NCI-H2227 treated with DMSO at 0.1 percent for 48 hours (cell line): ENCODE data around the gene IDUA.
"Not testable (repeated sequence)": the region's sequence is repeated elsewhere in the genome, so short reads cannot be mapped to it uniquely, and the experiment has no call there.

ENCODE experiments used
- DNase-seq: peaks from one replicate; lab custom pipeline; 2025; lab: John Stamatoyannopoulos, UW

Gene IDUA

DNA sequence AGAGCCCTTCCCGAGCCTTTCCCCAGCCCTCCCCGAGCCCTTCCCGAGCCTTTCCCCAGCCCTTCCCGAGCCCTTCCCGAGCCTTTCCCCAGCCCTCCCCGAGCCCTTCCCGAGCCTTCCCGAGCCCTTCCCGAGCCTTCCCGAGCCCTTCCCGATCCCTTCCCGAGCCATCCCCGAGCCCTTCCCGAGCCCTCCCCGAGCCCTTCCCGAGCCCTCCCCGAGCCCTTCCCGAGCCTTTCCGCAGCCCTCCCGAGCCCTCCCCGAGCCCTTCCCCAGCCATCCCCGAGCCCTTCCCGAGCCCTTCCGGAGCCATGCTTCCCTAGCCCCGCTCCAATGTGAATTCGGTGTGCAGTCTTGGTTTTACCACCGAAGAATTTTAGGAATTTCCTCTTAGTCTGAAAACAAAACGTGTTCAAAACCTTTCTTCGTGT lies 59.8 kb downstream of the IDUA start:
- peak; percentile 14 for DNase-seq

- no peak for DNase-seq
Measured at GRCh38 chr4:1047106-1047975, 60.5 kb downstream of the IDUA start.

- DNase-seq: no peak
Measured at GRCh38 chr4:1047976-1048772, 61.3 kb downstream of the IDUA start.

- DNase-seq: no peak
Measured at GRCh38 chr4:1048773-1049590, 62.1 kb downstream of the IDUA start.

GRCh38 chr4:1049591-1049905 lies 62.7 kb downstream of the IDUA start:
- no peak for DNase-seq

DNA sequence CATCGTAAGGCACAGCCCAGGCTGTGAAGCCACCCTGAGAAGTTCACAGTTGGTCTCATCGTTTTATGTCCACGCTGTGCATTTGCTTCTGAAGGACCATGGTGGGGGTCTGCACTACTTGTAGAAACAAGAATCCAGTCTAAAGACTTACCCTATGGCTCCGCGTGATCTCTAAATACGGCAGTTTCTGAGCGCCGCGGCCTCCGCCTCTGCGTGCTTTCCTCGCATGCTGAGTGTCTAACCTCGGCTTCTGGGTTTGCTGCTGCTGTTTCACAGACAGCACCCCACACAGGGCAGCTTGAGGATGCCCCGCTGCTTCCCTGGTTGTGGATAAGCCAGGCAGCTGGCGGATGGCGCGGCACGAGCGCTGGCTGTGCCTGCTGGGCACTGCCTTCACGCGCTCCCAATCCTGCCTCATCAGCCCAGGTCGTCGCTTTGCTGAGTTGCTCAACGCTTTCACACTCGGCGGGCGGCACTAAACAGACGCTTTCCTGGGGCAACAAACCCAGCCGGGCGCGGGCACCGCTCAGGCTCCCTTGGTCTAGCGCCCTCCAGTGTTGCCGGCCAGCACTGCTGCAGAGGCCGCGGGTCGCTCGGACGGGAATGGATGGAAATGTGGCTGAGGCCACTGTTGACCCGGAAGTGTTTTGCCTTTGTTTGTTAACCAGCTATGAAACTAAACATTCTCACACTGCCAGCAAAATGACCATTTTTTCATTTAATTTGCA lies 63.8 kb downstream of the IDUA start:
- no peak for DNase-seq

DNA sequence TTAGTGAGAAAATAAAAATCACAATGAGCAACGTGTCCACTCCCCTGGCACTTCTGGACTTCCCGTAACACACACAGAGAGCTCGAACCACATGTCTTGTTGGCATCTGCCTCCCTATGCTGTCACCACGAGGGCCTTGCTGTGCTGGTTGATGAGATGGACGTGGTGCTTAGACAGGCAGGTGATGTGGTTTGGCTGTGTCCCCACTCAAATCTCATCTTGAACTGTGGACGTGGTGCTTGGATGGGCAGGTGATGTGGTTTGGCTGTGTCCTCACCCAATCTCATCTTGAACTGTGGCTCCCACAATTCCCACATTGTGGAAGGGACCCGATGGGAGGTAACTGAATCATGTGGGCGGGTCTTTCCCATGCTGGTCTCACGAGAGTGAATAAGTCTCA lies 64.6 kb downstream of the IDUA start:
- DNase-seq: no peak

DNA sequence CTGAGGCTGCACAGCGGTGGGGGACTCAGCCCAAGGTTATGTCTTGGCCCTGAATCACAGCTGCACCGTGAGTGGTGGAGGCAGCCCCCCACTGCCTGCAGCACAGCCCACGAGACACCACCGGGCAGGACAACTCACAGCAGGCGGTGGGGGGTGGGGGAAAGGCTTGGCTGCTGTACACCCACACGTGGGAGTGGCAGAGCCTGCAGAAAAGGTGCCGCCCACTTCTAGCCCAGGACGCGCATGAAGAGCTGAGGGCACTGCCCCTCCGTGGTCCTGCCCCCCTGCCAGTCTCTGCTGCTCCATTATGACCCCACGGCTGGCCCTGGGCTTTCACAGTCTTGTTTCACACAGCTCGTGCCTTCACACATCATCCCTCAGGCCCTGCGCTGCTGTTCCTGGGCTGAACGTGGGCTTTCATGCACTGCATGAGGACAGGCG lies 65.4 kb downstream of the IDUA start:
- DNase-seq: no peak

DNA sequence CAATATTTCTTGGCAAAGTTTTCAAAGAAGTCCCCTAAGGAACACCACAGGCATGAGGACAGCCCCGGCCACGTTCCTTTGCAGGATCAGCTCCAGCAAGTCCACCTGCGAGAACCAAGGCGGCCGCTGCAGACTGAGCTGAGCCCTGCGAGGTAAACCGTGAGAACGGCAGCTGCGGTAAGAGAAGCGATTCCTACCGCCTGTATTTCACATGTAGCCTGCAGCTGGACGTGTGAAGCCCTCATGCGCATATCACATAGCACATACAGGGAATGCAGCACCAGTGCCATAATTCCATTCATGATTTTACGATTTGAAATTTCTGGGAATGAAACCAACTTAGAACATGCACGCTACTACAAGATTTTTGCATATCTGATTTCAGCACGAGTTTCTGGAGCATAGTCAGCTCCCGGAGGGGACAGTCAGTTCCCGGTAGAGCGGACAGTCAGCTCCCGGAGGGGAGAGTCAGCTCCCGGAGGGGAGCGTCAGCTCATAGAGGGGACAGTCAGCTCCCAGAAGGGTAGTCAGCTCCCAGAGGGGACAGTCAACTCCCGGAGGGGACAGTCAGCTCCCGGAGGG lies 66.3 kb downstream of the IDUA start:
- DNase-seq: no peak

DNA sequence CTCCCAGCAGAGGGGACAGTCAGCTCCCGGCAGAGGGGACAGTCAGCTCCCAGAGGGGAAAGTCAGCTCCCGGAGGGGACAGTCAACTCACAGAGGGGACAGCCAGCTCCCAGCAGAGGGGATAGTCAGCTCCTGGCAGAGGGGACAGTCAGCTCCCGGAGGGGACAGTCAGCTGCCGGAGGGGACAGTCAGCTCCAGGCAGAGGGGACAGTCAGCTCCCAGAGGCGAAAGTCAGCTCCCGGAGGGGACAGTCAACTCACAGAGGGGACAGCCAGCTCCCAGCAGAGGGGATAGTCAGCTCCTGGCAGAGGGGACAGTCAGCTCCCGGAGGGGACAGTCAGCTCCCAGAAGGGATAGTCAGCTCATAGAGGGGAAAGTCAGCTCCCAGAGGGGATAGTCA lies 67.0 kb downstream of the IDUA start:
- DNase-seq: not testable (repeated sequence)
